Colonic mucosa (tissue), 4 donors: ENCODE measurements around the gene FIS1. TPM values are rescaled to one million over a fixed set of nuclear protein-coding genes. Genes with fewer than 3 reads are reported as not detected.
A peak's percentile ranks its signal among the peaks of the same experiment; 100 is the strongest.
"Not testable (repeated sequence)": the region's sequence is repeated elsewhere in the genome, so short reads cannot be mapped to it uniquely, and the experiment has no call there.

Experiments
- DNase-seq: peaks from one replicate; pipeline ENCODE4 v3.0.0-alpha.2; 2020
- H3K27ac ChIP-seq: fragments of 200-600 bp; one replicate; pipeline ENCODE4 v1.8.0; 2021
- H3K27me3 ChIP-seq: fragments of 200-600 bp; one replicate; pipeline ENCODE4 v1.8.0; 2021
- H3K36me3 ChIP-seq: fragments of 200-600 bp; one replicate; pipeline ENCODE4 v1.8.0; 2021
- H3K4me1 ChIP-seq: fragments of 200-600 bp; one replicate; pipeline ENCODE4 v1.8.0; 2021; ENCODE audit warnings: mild to moderate bottlenecking
- H3K4me3 ChIP-seq: fragments of 200-600 bp; one replicate; pipeline ENCODE4 v1.8.0; 2021
- H3K9ac ChIP-seq, 2 donors: one replicate each; pipeline ENCODE4 v1.7.0; 2013; ENCODE audit warnings: control low read depth in 2 of 2, low read depth in 2 of 2, low read length in 2 of 2
- H3K9me3 ChIP-seq: fragments of 200-600 bp; one replicate; pipeline ENCODE4 v1.8.0; 2021
- intact Hi-C: fragments of 100-400 bp; cut with DNase I; formaldehyde crosslinking; loops from one replicate; pipeline ENCODE4 v1.14.1; 2022
- total RNA-seq, 2 donors: library from RNA; stranded (reverse); fragmentation: NEBNext Ultra II Directional in 1 of 2; extraction: Animal tissue kit (Norgen Biotek cat#: 25700) in 1 of 2; gene quantifications; one replicate each; pipeline ENCODE4 v1.2.1, GENCODE V29; 2021
- TF ChIP-seq, protein P1 (sequence below): fragments of 200-600 bp; IDR thresholded peaks from one replicate; pipeline ENCODE4 v1.8.0; 2022; ENCODE audit warnings: antibody characterized with exemption, mild to moderate bottlenecking
- donor health status: healthy.
- donor health status: DM: no; HTN: no; CAD: no.
- donor health status: DM: no; HTN: no; CAD: no.

Gene FIS1
- total RNA-seq, 2 donors from 2014 or later: 132 to 148 TPM

GRCh38 chr7:101201695-101202602 lies 42.9 kb downstream of the FIS1 start:
- Histone ChIP-seq H3K4me1 (no peaks in the 10 kb centered on the region), H3K36me3 (no peaks in the 10 kb centered on the region), H3K9me3 (no peaks in the 10 kb centered on the region), H3K27ac (peak overlapping the region; percentile 78), H3K9ac (peak overlapping the region; percentile 58 to 73), H3K27me3 (peaks cover 8% of the 10 kb centered on the region), H3K4me3 (peak overlapping the region; percentile 28)
- DNase-seq: peak; percentile 86
- intact Hi-C loops: no loop called here
- TF ChIP-seq, protein P1, sequence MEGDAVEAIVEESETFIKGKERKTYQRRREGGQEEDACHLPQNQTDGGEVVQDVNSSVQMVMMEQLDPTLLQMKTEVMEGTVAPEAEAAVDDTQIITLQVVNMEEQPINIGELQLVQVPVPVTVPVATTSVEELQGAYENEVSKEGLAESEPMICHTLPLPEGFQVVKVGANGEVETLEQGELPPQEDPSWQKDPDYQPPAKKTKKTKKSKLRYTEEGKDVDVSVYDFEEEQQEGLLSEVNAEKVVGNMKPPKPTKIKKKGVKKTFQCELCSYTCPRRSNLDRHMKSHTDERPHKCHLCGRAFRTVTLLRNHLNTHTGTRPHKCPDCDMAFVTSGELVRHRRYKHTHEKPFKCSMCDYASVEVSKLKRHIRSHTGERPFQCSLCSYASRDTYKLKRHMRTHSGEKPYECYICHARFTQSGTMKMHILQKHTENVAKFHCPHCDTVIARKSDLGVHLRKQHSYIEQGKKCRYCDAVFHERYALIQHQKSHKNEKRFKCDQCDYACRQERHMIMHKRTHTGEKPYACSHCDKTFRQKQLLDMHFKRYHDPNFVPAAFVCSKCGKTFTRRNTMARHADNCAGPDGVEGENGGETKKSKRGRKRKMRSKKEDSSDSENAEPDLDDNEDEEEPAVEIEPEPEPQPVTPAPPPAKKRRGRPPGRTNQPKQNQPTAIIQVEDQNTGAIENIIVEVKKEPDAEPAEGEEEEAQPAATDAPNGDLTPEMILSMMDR: no peak

DNA sequence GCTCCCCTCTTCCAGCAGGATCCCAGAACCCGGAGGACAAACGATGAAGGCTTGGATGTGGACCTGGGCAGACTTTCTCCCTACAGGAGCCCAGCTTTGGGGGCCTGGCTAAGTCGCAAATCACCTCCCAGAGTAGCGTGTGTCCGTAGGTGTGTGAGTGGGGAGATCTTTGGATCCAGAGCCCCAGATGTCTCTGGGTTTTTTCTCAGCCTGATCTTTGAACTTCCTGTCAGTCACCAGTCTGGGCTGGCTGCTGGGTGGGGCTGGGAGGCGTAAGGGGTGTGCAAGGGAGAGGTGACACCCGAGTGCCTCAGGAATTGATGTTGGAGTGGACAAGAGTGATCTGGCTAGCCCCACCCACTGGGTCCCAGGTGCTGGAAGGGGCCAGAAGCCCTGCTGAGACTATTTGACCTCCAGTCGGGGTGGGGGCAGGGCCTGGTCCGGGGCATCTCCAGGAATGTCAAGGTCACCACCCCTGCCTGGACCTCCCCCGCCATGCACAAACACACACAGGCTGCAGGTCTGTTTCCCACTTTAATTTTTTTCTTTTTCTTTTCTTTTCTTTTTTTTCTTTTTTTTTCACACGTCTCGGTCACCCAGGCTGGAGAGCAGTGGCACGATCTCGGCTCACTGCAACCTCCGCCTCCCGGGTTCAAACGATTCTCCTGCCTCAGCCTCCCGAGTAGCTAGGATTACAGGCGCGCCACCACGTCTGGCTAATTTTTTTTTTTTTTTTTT lies 43.9 kb downstream of the FIS1 start, which contains the start of gene MOGAT3:
Gene MOGAT3, minus strand, starts transcription at position 175 of the 738 bp plus-strand sequence. CDS start 182 bp downstream, outside the sequence.
- Histone ChIP-seq H3K4me1 (no peaks in the 10 kb centered on the region), H3K4me3 (peak within 1 kb of the TSS; percentile 32), H3K27me3 (peaks cover 8% of the 10 kb centered on the region), H3K9ac (peak within 1 kb of the TSS; percentile 73 to 78), H3K36me3 (no peaks in the 10 kb centered on the region), H3K27ac (peak within 1 kb of the TSS; percentile 78), H3K9me3 (no peaks in the 10 kb centered on the region)
- peak; percentile 95 for DNase-seq
- intact Hi-C loops: no loop called here
- TF ChIP-seq, protein P1: no peak

DNA sequence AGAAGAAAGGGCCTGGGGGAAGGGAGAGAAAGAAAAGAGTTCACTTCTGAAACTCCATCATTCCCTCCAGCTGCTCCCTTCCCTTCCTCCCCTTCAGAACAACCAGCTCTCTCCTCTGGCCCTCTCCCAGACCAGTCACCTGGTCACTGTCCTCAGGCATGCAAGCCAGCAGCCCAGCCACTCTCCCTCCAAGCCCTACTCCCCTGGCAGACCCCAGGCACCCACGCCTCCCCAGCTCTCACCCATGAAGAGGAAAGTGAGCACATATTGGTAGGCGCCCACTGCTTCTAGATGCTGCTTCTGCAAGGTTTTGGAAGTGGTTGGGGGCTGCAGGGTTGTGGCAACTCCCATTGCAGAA lies 44.4 kb downstream of the FIS1 start:
- intact Hi-C loops: no loop called here
- Histone ChIP-seq H3K4me1 (no peaks in the 10 kb centered on the region), H3K27me3 (peaks cover 8% of the 10 kb centered on the region), H3K27ac (peak overlapping the region; percentile 66), H3K9ac (peak overlapping the region; percentile 48 to 78), H3K9me3 (no peaks in the 10 kb centered on the region), H3K36me3 (no peaks in the 10 kb centered on the region), H3K4me3 (peak overlapping the region; percentile 32)
- DNase-seq: no peak
- TF ChIP-seq, protein P1: no peak

DNA sequence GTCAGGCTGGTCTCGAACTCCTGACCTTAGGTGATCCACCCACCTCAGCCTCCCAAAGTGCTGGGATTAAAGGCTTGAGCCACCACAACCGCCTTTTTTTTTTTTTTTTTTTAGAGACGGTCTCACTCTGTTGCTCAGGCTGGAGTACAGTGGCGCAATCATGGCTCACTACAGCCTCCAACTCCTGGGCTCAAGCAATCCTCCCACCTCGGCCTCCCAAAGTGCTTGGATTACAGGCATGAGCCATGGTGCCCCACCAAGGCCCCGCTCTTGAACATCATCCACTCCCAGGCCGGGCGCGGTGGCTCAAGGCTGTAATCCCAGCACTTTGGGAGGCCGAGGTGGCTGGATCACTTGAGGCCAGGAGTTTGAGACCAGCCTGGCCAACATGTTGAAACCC lies 45.4 kb downstream of the FIS1 start:
- H3K9me3 ChIP-seq, DNase-seq, H3K36me3 ChIP-seq, H3K9ac ChIP-seq, H3K4me1 ChIP-seq, H3K4me3 ChIP-seq, H3K27me3 ChIP-seq, H3K27ac ChIP-seq, intact Hi-C loops: not testable (repeated sequence)

DNA sequence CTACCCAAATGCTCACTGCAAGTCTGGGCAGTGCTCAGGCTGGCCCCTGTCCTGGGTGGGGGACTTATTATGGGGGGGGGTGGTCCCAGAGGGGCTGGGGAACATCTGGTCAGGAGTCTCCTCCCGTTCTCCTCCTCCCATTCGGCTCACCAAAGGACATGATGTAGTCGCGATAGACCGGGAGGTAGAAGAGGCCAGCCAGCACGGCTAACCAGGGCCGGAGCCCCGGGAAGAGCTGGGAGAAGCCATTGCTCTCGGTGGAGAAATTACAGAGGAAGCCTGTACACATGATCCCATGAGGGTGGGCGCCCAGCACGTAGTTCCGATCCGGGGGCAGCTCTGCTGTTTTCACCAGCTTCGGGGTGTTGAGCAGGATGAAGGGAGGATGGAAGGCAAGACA lies 46.4 kb downstream of the FIS1 start:
- Histone ChIP-seq H3K27ac (no peak overlapping the region), H3K9me3 (no peaks in the 10 kb centered on the region), H3K9ac (no peak overlapping the region), H3K4me1 (no peaks in the 10 kb centered on the region), H3K36me3 (no peaks in the 10 kb centered on the region), H3K4me3 (no peak overlapping the region), H3K27me3 (peaks cover 8% of the 10 kb centered on the region)
- TF ChIP-seq, protein P1: no peak
- intact Hi-C loops: no loop called here
- DNase-seq: no peak
